Testis (tissue), 3 donors: ENCODE measurements around the gene TWF2. TPM values are rescaled to one million over a fixed set of nuclear protein-coding genes. Genes with fewer than 3 reads are reported as not detected.

Experiments used
- DNase-seq: peaks from one replicate; pipeline ENCODE4 v3.0.0-alpha.2; 2019
- H3K27ac ChIP-seq, 2 donors: fragments of 200-600 bp; sonication (generic); one replicate each; pipeline ENCODE4 v1.5.1; 2019
- H3K27me3 ChIP-seq: fragments of 200-600 bp; sonication (generic); one replicate; pipeline ENCODE4 v1.5.1; 2019
- H3K36me3 ChIP-seq: fragments of 200-600 bp; sonication (generic); one replicate; pipeline ENCODE4 v1.5.1; 2017; ENCODE audit warnings: low read depth; ENCODE audit errors: missing control alignments
- H3K4me1 ChIP-seq: fragments of 200-600 bp; sonication (generic); one replicate; pipeline ENCODE4 v1.5.1; 2019
- H3K4me3 ChIP-seq, 2 donors: fragments of 200-600 bp; sonication (generic); one replicate each; pipeline ENCODE4 v1.5.1; 2017 to 2019
- H3K9me3 ChIP-seq: fragments of 200-600 bp; sonication (generic); one replicate; pipeline ENCODE4 v1.5.1; 2017
- POLR2A ChIP-seq: fragments of 450-650 bp; IDR thresholded peaks from one replicate; pipeline ENCODE4 v1.6.1; 2017; ENCODE audit warnings: antibody characterized with exemption, mild to moderate bottlenecking, moderate library complexity
- WGBS, 2 donors: methylation state at CpG; one replicate each; pipeline ENCODE4 v1.1.5; 2018; 5-methylcytosine and 5-hydroxymethylcytosine counted together
- intact Hi-C: fragments of 100-400 bp; cut with DNase I; formaldehyde crosslinking; loops from one replicate; pipeline ENCODE4 v1.15.1; 2023; ENCODE audit warnings: low total_unique reads
- polyA plus RNA-seq: library from polyadenylated mRNA; stranded (reverse); fragments of 350-450 nt; fragmentation: Illumina TruSeq; extraction: RNeasy Lipid Tissue Mini Kit (QIAGEN cat#74804); gene quantifications from one replicate; pipeline ENCODE4 v1.2.3, GENCODE V29; 2014; ENCODE audit warnings: low read depth, low replicate concordance; ENCODE audit not compliant: insufficient read depth
- total RNA-seq, 2 donors: library from RNA; depleted of rRNA; stranded (reverse); fragments of >200 nt; gene quantifications; one replicate each; pipeline ENCODE4 v1.2.3, GENCODE V29; 2016
- TF ChIP-seq, protein P1 (sequence below), 3 experiments: fragments of 450-650 bp in 2 of 3; fragments of 200-600 bp in 1 of 3; sonication (generic) in 1 of 3; IDR thresholded peaks; one replicate each; pipeline ENCODE4 v1.5.1; 2016 to 2019; ENCODE audit warnings: antibody characterized with exemption in 3 of 3, mild to moderate bottlenecking in 2 of 3, moderate library complexity in 1 of 3

TWF2 gene
- total and polyA plus RNA-seq, 3 donors from 2014 or later = 30.0 to 58.1 (median 36.5) TPM

- 53 to 54% methylated on average over 3 to 4 of the region's 4 CpGs for WGBS, 2 donors
- Histone ChIP-seq H3K36me3 (no peaks in the 10 kb centered on the region), H3K4me1 (peaks cover 56% of the 10 kb centered on the region), H3K27me3 (no peaks in the 10 kb centered on the region), H3K9me3 (no peaks in the 10 kb centered on the region), H3K27ac (no peak overlapping the region), H3K4me3 (no peak overlapping the region)
- intact Hi-C loops = no loop called here
- TF ChIP-seq, protein P1, sequence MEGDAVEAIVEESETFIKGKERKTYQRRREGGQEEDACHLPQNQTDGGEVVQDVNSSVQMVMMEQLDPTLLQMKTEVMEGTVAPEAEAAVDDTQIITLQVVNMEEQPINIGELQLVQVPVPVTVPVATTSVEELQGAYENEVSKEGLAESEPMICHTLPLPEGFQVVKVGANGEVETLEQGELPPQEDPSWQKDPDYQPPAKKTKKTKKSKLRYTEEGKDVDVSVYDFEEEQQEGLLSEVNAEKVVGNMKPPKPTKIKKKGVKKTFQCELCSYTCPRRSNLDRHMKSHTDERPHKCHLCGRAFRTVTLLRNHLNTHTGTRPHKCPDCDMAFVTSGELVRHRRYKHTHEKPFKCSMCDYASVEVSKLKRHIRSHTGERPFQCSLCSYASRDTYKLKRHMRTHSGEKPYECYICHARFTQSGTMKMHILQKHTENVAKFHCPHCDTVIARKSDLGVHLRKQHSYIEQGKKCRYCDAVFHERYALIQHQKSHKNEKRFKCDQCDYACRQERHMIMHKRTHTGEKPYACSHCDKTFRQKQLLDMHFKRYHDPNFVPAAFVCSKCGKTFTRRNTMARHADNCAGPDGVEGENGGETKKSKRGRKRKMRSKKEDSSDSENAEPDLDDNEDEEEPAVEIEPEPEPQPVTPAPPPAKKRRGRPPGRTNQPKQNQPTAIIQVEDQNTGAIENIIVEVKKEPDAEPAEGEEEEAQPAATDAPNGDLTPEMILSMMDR (IDR thresholded peaks at IDR 0.05) = no peak
- no peak for TF ChIP-seq POLR2A
- no peak for DNase-seq
Observed at GRCh38 chr3:52191663-52192062, 47.3 kb downstream of the TWF2 start.

DNA sequence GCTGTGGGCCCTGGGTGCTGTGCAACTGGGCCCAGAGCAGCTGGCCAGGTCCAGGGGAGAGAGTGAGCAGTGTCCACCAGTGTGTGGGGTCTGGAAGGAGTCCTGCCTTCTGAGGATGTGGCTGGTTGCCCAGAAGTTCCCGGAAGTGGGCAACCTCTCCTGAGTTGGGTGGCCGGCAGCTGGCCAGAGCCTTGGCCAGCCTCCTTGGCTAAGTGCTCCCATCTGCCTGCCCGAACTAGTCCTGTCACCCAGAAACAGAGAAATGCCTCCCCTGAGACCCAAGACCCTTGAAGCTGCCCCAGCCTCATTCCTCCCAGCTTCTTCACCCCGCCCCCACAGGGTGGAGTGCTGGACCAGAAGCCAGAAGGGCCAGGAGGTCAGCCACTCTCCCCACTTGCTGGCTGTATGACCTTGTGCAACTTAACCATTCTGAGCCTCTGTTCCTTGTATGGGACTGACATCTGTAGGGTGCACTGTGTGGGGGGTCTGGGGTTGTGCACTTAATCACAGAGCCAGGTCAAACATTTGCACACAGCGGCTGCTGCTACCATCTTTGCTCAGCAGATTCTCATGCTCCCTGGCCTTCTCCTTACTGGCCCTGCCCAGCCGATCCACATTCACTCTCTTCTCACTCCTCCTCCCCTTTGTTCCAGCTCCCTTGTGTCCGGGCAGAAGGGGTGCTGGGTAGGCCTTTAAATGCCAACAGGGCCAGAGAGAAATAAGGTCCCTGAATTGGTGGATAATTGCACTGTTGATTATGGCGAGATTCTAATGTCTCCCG is 48.5 kb downstream of the TWF2 start:
- Histone ChIP-seq H3K4me3 (no peak overlapping the region), H3K4me1 (peaks cover 46% of the 10 kb centered on the region), H3K27ac (peak overlapping the region in 1 of 2 donors; percentile 19), H3K27me3 (no peaks in the 10 kb centered on the region), H3K9me3 (no peaks in the 10 kb centered on the region), H3K36me3 (no peaks in the 10 kb centered on the region)
- intact Hi-C loops = no loop called here
- WGBS, 2 donors = 42 to 55% methylated on average over 8 to 9 of the region's 9 CpGs
- peak; percentile 80 for DNase-seq
- no peak for TF ChIP-seq POLR2A
- TF ChIP-seq, protein P1 (IDR thresholded peaks at IDR 0.05) = no peak

GRCh38 chr3:52188556-52188955 is 50.4 kb downstream of the TWF2 start:
- Histone ChIP-seq H3K4me3 (no peak overlapping the region), H3K27ac (no peak overlapping the region), H3K9me3 (no peaks in the 10 kb centered on the region), H3K36me3 (no peaks in the 10 kb centered on the region), H3K27me3 (no peaks in the 10 kb centered on the region), H3K4me1 (peaks cover 37% of the 10 kb centered on the region)
- 92 to 100% methylated on average over 1 of the region's 1 CpG for WGBS, 2 donors
- no peak for DNase-seq
- intact Hi-C loops = no loop called here
- TF ChIP-seq, protein P1 (IDR thresholded peaks at IDR 0.05) = no peak
- TF ChIP-seq POLR2A = no peak

GRCh38 chr3:52186729-52187128 is 52.2 kb downstream of the TWF2 start:
- H3K27ac ChIP-seq = no peak overlapping the region
- peaks cover 46% of the 10 kb centered on the region for H3K4me1 ChIP-seq
- intact Hi-C loops = no loop called here
- DNase-seq = no peak
- no peaks in the 10 kb centered on the region for H3K27me3 ChIP-seq
- no peak overlapping the region for H3K4me3 ChIP-seq
- no peaks in the 10 kb centered on the region for H3K36me3 ChIP-seq
- H3K9me3 ChIP-seq = no peaks in the 10 kb centered on the region
- TF ChIP-seq, protein P1 (IDR thresholded peaks at IDR 0.05) = no peak
- no peak for TF ChIP-seq POLR2A
- WGBS, 2 donors = 90 to 92% methylated on average over 9 of the region's 9 CpGs

- TF ChIP-seq, protein P1 (IDR thresholded peaks at IDR 0.05) = no peak
- no peak for TF ChIP-seq POLR2A
- 78 to 98% methylated on average over 2 to 3 of the region's 3 CpGs for WGBS, 2 donors
- no peak for DNase-seq
Observed at GRCh38 chr3:52185837-52186236, 53.1 kb downstream of the TWF2 start.

More at GRCh38 chr3:52185837-52186236, 53.1 kb downstream of the TWF2 start:
- H3K36me3 ChIP-seq = no peaks in the 10 kb centered on the region
- peaks cover 45% of the 10 kb centered on the region for H3K4me1 ChIP-seq
- no peak overlapping the region for H3K4me3 ChIP-seq
- no peaks in the 10 kb centered on the region for H3K27me3 ChIP-seq
- no peak overlapping the region for H3K27ac ChIP-seq
- intact Hi-C loops = no loop called here
- no peaks in the 10 kb centered on the region for H3K9me3 ChIP-seq
